Measurements from ENCODE around the gene DISC1. TPM values are rescaled to one million over a fixed set of nuclear protein-coding genes. Genes with fewer than 3 reads are reported as not detected.

The DISC1 gene
- total RNA-seq (ENCODE audit: low replicate concordance), result 5.3 and 6.1 TPM in 2 replicates

GRCh38 chr1:231626535-231626950 lies at the start of gene DISC1:
TSS of gene DISC1 (plus strand) at chr1:231626790. CDS start at chr1:231626868, 78 bp downstream.

Other genes with a start within 250 kb of the DISC1 start
- gene EGLN1, start 204.5 kb upstream of the DISC1 start, total RNA-seq (ENCODE audit: low replicate concordance), result 41.9 and 51.8 TPM in 2 replicates
- gene TSNAX, start 98.1 kb upstream of the DISC1 start, total RNA-seq (ENCODE audit: low replicate concordance), result 23.9 and 29.2 TPM in 2 replicates

All from smooth muscle cell of the coronary artery (primary cell).